OCI-LY3 (cell line): ENCODE data around the gene BLOC1S1.

Experiments used
- H2AFZ ChIP-seq: fragments of 200-600, 300-600 bp; shearing (Covaris generic); 2 replicates; pipeline ENCODE4 v1.6.0; 2014; ENCODE audit warnings: antibody characterized with exemption, low read depth, low read length
- H3K27ac ChIP-seq: fragments of 200-600, 300-600 bp; sonication (generic); 2 replicates; pipeline ENCODE4 v1.5.1; 2014; ENCODE audit warnings: mild to moderate bottlenecking, low read length, moderate library complexity, mixed read lengths
- H3K27me3 ChIP-seq: fragments of 200-600, 300-600 bp; sonication (generic); 2 replicates; pipeline ENCODE4 v1.6.1; 2014; ENCODE audit warnings: low read depth, low read length, mixed read lengths
- H3K36me3 ChIP-seq: fragments of 200-600, 300-600 bp; sonication (generic); replicated peaks from 2 replicates; pipeline ENCODE3; 2014; ENCODE audit warnings: low read depth, low read length, mixed read lengths
- H3K4me1 ChIP-seq: fragments of 300-600, 200-600 bp; sonication (generic); 2 replicates; pipeline ENCODE4 v1.6.1; 2014; ENCODE audit warnings: low read length, mixed read lengths
- H3K4me2 ChIP-seq: fragments of 200-600, 300-600 bp; sonication (generic); 2 replicates; pipeline ENCODE4 v1.6.1; 2014; ENCODE audit warnings: low read length, mixed read lengths
- H3K4me3 ChIP-seq: fragments of 300-600, 200-600 bp; sonication (generic); 2 replicates; pipeline ENCODE4 v1.5.1; 2014; ENCODE audit warnings: antibody characterized with exemption, mild to moderate bottlenecking, low read length, moderate library complexity
- H3K79me2 ChIP-seq: fragments of 300-600, 200-600 bp; shearing (Covaris generic); 2 replicates; pipeline ENCODE4 v1.6.1; 2014; ENCODE audit warnings: mild to moderate bottlenecking, low read length, mixed read lengths
- H3K9ac ChIP-seq: fragments of 300-600, 200-600 bp; shearing (Covaris generic); 2 replicates; pipeline ENCODE4 v1.6.0; 2014; ENCODE audit warnings: mild to moderate bottlenecking, low read length, moderate library complexity
- H3K9me3 ChIP-seq: fragments of 200-600, 300-600 bp; shearing (Covaris generic); 2 replicates; pipeline ENCODE4 v1.6.1; 2014; ENCODE audit warnings: low read length, mixed read lengths; ENCODE audit not compliant: insufficient read depth
- H4K20me1 ChIP-seq: fragments of 200-600, 300-600 bp; sonication (generic); 2 replicates; pipeline ENCODE4 v1.6.1; 2016; ENCODE audit warnings: low read length, mixed read lengths; ENCODE audit not compliant: insufficient read depth
- EZH2phosphoT487 ChIP-seq: fragments of 200-600 bp; shearing (Covaris generic); IDR thresholded peaks from 2 replicates; pipeline ENCODE4 v1.6.1; 2018; ENCODE audit warnings: antibody characterized with exemption, mixed run types, low read depth
- TF ChIP-seq, protein P1 (sequence below): fragments of 200-600, 300-600 bp; sonication (generic); IDR thresholded peaks from 2 replicates; pipeline ENCODE4 v1.5.1; 2014; ENCODE audit warnings: antibody characterized with exemption, low read length, low read depth

Gene BLOC1S1

DNA sequence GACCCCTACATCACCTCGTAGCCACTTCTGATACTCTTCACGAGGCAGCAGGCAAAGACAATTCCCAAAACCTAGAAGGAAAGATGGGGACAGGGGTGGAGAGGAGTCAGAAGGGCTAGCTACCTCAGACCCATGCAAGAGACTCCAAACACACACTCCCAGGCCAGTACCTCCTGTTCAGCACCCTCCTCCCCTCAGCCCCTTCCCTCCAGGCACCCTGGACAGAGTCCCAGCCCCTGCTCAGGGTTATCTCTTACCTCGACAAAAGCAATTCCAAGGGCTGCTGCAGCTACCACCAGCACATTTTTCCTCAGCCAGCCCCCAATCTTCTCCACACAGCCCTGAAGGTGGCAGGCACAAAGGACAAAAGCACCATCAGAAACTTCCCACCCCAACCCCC lies 9.7 kb downstream of the BLOC1S1 start:
- peaks cover 7% of the 10 kb centered on the region for H3K36me3 ChIP-seq

DNA sequence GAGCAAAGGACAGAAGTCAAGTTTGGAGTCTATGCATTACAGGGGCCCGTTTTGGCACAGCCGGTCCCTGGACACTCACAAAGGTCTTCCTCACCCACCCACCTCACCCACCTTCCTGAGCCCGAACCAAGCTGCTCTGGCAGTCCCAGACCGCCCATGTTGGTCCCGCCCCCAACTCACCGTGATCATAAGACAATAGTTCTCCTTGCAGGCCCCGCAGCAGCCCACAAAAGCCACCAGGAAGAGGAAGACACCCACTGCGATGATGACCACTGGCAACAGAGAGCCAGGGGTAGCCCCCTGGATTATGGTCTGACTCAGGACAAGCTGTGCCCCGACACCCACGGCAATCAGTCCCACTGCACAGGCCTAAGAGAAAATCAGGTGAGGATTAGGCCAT lies 11.1 kb downstream of the BLOC1S1 start:
- Histone ChIP-seq H3K36me3 (peaks cover 7% of the 10 kb centered on the region), H3K4me3 (no peak overlapping the region; the same call in 1 of the 2 replicates), H3K9ac (no peak overlapping the region), H3K27me3 (no peaks in the 10 kb centered on the region), H2AFZ (no peak overlapping the region), H3K9me3 (no peaks in the 10 kb centered on the region), H4K20me1 (no peaks in the 10 kb centered on the region), H3K79me2 (peaks cover 13% of the 10 kb centered on the region), H3K4me1 (peaks cover 15% of the 10 kb centered on the region), H3K4me2 (peak overlapping the region; percentile 93; the same call in 1 of the 2 replicates), H3K27ac (no peak overlapping the region)
- TF ChIP-seq, protein P1, sequence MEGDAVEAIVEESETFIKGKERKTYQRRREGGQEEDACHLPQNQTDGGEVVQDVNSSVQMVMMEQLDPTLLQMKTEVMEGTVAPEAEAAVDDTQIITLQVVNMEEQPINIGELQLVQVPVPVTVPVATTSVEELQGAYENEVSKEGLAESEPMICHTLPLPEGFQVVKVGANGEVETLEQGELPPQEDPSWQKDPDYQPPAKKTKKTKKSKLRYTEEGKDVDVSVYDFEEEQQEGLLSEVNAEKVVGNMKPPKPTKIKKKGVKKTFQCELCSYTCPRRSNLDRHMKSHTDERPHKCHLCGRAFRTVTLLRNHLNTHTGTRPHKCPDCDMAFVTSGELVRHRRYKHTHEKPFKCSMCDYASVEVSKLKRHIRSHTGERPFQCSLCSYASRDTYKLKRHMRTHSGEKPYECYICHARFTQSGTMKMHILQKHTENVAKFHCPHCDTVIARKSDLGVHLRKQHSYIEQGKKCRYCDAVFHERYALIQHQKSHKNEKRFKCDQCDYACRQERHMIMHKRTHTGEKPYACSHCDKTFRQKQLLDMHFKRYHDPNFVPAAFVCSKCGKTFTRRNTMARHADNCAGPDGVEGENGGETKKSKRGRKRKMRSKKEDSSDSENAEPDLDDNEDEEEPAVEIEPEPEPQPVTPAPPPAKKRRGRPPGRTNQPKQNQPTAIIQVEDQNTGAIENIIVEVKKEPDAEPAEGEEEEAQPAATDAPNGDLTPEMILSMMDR = no peak
- no peak for TF ChIP-seq EZH2phosphoT487

More for the DNA sequence above, 9.7 kb downstream of the BLOC1S1 start:
- no peak for TF ChIP-seq EZH2phosphoT487
- TF ChIP-seq, protein P1 = no peak
- no peaks in the 10 kb centered on the region for H3K27me3 ChIP-seq
- peaks cover 13% of the 10 kb centered on the region for H3K79me2 ChIP-seq
- H3K4me2 ChIP-seq = no peak overlapping the region
- H2AFZ ChIP-seq = no peak overlapping the region
- H3K4me1 ChIP-seq = peaks cover 15% of the 10 kb centered on the region
- no peaks in the 10 kb centered on the region for H3K9me3 ChIP-seq
- H3K27ac ChIP-seq = no peak overlapping the region
- no peaks in the 10 kb centered on the region for H4K20me1 ChIP-seq
- H3K9ac ChIP-seq = no peak overlapping the region
- H3K4me3 ChIP-seq = no peak overlapping the region

DNA sequence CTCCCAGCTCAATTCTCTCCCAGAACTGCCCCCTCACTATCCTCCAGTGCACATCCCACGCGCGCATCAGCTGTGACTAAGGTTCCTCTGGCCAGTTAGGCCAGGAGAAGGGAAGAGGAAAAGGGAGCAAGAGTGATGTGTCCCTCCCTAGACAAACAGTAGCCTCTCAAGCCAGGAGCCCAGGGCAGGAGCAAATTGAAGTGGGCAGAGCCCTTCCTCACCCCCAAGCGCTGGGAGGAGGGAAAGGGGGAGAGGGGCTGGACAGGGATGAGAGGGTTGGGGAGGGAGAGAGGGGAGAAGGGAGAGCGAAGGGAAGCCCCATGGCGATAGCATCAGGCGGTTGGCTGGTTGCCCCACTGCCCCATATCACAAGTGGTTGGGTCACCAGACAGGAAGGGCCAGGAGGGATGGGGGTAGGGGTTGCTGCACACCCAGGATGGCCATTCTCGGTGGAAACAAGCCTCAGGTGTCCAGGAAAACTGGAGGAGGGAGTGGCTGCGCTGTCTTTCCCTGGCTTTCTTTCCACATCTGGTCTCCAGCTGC lies 11.9 kb downstream of the BLOC1S1 start:
- Histone ChIP-seq H3K27me3 (no peaks in the 10 kb centered on the region), H3K9ac (peak overlapping the region; percentile 88), H3K4me1 (peaks cover 15% of the 10 kb centered on the region), H3K79me2 (peaks cover 13% of the 10 kb centered on the region), H4K20me1 (no peaks in the 10 kb centered on the region), H3K9me3 (no peaks in the 10 kb centered on the region), H3K4me3 (peak overlapping the region; percentile 87), H3K4me2 (peak overlapping the region; percentile 93), H2AFZ (no peak overlapping the region), H3K36me3 (peaks cover 7% of the 10 kb centered on the region), H3K27ac (no peak overlapping the region)
- TF ChIP-seq, protein P1 = no peak
- no peak for TF ChIP-seq EZH2phosphoT487

DNA sequence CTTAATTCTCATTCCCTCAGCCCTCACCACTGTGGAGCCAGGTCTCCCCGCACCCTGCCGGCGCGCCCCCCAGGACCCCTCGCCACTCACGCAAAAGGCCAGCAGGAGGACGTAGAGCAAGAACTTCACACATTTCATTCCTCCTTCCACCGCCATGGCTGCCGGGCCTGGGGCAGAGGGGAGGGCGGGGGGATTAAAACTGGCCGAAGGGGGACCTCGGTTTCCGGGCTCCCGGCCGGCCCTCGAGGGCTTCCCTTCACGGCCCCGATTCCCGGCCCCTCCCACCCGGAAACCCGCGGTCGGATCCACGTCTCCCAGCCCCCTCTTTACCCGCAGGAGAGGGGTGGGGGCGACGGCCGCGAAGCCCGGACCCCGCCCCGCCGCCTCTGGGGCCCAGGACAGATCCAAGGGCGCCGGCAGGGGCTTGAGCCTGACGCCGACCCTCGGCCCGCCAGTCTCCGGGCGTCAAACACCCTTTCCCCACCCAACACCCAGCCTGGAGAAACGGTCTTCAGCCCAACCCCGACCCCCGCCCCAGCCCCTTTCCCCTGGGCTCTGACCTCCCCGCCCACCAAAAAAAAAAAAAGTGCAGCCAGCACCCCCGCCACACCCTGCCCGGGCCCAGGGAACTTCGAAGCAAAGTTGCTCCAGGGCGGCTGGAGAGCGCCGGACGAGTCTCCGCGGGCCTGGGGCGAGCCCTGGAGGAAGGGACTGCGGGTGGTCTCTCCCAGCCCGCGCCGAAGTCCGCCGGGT lies 12.5 kb downstream of the BLOC1S1 start:
- H3K9ac ChIP-seq = peak overlapping the region; percentile 88
- peak overlapping the region; percentile 24; the same call in 1 of the 2 replicates for H3K27ac ChIP-seq

More for the DNA sequence above, 12.5 kb downstream of the BLOC1S1 start:
- Histone ChIP-seq H3K79me2 (peaks cover 13% of the 10 kb centered on the region), H3K4me3 (peak overlapping the region; percentile 87), H3K9me3 (no peaks in the 10 kb centered on the region), H3K36me3 (peaks cover 7% of the 10 kb centered on the region), H2AFZ (no peak overlapping the region), H3K4me2 (peak overlapping the region; percentile 93), H3K4me1 (peaks cover 15% of the 10 kb centered on the region), H3K27me3 (no peaks in the 10 kb centered on the region), H4K20me1 (no peaks in the 10 kb centered on the region)
- TF ChIP-seq, protein P1 = no peak
- TF ChIP-seq EZH2phosphoT487 = no peak
